SK-N-DZ (cell line): ENCODE measurements around the gene FBXO45.

ENCODE experiments used
- small RNA-seq, 2 experiments: library from RNA; depleted of rRNA; stranded (forward); fragments of <200 nt; gene quantifications; one replicate each; pipeline ENCODE3, GENCODE V24; 2014

The FBXO45 gene

Small RNAs within 50 kb of the gene (small RNA-seq; reads per million reads assigned to genes)
- 0.10 to 1.2 reads per million in 2 experiments for gene RPS29P3
